Measurements from ENCODE around the gene BRAF.
"Not testable (repeated sequence)": the region's sequence is repeated elsewhere in the genome, so short reads cannot be mapped to it uniquely, and the experiment has no call there.

Gene BRAF

DNA sequence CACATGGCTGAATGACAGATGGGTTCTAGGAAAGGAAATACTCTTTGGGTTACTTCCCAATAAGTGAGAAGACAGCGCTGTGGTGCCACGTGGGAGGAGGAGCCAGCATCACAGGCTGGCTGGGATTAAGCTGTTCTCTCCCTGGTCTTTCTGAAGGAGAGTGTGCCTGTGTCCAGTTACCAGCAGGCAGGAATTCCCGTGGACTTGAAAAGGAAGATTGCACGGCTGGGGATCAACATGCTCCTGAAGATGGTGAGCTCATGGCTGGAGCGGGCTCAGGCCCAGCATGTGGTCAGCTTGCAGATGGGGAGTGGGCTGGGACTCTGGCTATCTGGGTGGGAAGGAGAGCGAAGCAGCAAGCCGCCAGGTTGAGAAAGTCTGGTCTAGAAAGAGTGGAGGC is 243.8 kb downstream of the BRAF start:
- DNase-seq (ENCODE audit: low read depth in 2 of 2), result no peak

GRCh38 chr7:140679186-140679585 is 245.5 kb downstream of the BRAF start:
- DNase-seq (ENCODE audit: low read depth in 2 of 2), result no peak

DNA sequence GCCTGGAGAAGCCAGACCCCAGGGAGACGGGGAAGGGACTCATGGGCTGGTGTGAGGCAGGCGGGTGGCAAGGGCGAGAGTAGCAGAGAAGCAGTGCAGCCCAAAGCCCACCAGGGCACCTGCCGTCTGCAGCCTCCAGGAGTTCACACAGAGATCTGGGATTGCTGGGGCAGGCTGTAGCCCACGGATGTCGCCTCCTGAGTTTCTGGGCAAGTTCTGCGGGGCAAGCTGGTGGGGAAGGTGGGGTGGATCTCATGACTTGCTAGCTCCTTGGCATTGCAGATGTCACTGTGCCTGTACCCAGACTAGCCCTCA is 246.0 kb downstream of the BRAF start:
- DNase-seq (ENCODE audit: low read depth in 2 of 2), result no peak

- no peak for DNase-seq (ENCODE audit: low read depth in 2 of 2)
These were observed 246.5 kb downstream of the BRAF start for GRCh38 chr7:140678081-140678815.

DNA sequence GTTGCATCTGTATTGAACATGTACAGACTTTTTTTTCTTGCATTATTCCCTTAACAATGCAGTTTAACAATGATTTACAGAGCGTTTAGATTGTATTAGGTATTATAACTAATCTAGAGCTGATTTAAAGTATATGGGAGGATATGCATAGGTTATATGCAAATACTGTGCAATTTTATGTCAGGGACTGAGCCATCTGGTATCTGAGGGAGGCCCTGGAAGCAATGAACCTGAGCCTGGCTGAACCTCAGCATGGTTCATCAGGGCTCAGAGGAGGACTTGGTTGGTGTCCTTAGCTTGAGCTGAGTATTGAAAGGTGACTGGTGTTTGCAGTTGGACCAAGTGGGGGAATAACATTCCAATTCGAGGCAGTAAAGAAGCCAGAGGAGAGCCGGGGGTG is 247.2 kb downstream of the BRAF start:
- DNase-seq (ENCODE audit: low read depth in 2 of 2), result no peak

- not testable (repeated sequence) for DNase-seq (ENCODE audit: low read depth in 2 of 2)
These were observed 247.8 kb downstream of the BRAF start for GRCh38 chr7:140676956-140677355.

DNA sequence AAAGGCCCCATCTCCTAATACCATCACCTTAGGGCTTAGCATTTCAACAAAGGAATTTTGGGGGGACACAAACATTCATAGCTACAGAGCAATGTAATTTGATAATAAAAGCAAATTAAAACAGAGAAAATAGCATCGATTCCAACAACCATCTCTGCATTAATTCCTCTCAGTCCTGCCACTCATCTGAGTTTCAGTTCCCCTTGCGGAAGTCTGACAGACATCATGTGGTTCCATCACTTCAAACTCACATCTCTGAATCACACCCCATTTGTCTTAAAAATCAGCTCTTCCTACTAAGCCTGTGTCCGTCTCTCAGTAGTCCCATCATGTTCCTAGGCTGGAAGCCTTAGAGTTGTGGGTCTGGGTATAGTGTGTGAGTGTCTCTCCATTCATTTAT is 248.4 kb downstream of the BRAF start:
- no peak for DNase-seq (ENCODE audit: low read depth in 2 of 2)

GRCh38 chr7:140675726-140676125 is 249.0 kb downstream of the BRAF start:
- no peak for DNase-seq (ENCODE audit: low read depth in 2 of 2)

DNA sequence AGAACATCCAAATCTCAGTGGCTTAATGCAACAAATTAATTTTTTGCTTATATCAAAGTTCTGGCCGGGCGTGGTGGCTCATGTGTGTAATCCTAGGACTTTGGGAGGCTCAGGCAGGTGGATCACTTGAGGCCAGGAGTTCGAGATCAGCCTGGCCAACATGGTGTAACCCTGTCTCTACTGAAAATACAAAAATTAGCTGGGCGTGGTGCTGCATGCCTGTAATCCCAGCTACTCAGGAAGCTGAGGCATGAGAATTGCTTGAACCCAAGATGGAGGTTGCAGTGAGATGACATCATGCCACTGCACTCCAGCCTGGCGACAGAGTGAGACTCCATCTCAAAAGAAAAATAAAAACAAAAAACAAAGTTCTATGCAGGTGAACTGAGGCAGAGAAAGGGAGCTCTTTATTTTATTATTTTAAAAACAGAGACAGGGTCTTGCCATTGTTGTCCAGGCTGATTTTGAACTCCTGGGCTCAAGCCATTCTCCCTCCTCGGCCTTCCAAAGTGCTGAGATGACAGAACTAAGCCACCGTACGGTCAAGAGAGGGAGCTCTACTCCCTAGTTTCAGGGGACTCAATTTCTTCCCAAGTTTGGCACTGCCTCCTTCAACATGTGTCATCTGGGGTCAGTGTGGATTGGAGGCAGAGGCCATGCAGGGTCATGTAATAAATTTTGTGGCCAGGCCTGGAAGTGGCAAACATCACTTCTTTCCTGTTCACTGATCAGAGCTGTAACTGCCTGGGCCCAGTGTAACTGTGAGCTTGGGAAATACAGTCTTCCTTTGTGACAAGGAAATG is 249.6 kb downstream of the BRAF start:
- DNase-seq (ENCODE audit: low read depth in 2 of 2), result no peak

DNA sequence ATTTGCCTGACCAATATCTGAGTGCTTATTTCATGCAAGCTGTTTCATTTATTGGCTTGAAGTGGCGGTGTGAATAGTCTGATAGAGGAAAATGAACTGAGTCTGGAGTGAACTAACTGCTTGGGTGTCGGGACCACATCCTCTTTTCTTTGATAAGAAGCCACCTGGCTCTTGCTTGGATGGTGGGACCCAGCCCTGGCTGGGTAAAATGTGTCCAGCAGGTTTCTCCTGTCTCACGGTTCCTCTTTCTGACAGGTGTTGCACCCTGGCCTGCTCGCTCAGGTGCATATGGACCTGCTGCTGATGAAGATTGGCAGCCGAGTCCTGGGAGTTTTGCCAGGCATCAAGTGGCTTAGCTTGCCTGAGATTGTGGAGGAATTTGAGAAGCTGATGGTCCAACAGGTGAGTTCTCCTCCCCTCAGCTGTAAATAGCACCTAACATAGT is 250.4 kb downstream of the BRAF start:
- no peak for DNase-seq (ENCODE audit: low read depth in 2 of 2)

- no peak for DNase-seq (ENCODE audit: low read depth in 2 of 2)
These were observed 251.0 kb downstream of the BRAF start for GRCh38 chr7:140673774-140674155.

DNA sequence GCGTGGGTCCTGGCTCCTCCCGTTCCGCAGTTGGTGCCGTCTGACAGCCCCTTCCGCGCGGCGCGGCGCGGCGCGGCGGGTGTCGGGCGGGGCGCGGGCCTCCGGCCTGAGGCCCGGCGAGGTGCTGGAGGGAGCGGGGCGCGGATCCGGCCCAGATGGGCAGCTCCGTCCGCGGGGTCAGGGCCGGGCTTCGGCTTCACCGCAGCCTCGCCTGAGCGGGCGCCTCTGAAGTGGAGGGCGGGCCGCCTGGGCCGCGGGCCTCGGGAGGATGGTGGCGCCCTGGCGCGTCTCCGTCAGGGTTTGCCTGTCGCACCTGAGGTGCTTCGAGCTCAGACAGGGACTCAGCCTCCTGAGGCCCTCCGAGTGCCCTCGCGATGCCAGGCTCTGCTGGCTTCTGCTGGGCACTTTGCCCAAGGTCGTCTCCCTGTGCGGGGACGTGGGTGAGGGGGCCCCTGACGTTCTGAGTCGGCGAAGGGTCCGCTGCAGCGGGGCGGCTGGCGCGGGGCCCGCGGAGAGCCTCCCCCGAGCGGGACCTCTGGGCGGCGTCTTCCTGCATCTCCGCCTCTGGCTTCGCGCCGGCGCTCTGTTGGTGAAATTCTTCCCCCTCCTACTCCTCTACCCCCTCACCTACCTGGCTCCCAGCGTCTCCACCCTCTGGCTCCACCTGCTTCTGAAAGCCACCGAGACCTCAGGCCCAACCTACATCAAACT is 251.5 kb downstream of the BRAF start:
- peak; percentile 23 to 40 for DNase-seq (ENCODE audit: low read depth in 2 of 2)

- DNase-seq (ENCODE audit: low read depth in 2 of 2), result peak; percentile 32 to 54
These were observed 252.2 kb downstream of the BRAF start, which contains the start of gene ADCK2 for GRCh38 chr7:140672382-140673062. Gene ADCK2, plus strand, starts transcription at chr7:140672945. Its CDS starts 386 bp downstream, at chr7:140673331.

DNA sequence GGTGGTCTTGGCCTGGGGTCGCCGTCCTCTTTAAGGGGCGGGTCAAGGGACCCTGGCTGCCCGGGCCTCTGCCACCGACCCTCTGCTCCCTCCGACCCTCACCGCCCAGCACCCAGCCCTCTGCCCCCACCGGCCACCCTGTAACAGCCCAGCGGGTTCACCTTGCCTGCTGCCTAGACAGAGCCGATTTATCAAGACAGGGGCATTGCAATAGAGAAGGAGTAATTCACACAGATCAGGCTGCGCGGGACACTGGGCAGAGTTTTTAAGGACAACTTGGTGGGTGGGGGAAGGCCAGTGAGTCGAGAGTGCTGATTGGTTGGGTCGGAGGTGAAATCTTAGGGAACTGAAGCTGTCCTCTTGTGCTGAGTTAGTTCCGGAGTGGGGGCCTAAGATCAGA is 252.8 kb downstream of the BRAF start:
- no peak for DNase-seq (ENCODE audit: low read depth in 2 of 2)

- no peak for DNase-seq (ENCODE audit: low read depth in 2 of 2)
These were observed 254.3 kb downstream of the BRAF start for GRCh38 chr7:140670343-140670935.

DNA sequence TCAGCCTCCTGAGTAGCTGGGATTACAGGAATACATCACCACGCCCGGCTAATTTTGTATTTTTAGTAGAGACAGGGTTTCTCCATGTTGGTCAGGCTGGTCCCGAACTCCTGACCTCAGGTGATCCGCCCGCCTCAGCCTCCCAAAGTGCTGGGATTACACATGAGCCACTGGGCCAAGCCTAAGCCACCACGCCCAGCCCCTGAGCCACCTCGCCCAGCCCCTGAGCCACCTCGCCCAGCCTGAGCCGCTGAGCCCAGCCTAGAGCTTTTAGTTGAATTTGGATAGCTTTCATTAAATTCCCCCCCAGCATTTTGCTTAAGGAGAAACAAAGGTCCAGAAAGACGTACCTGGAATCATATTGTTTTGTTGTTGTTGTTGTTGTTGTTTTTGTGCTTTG is 254.9 kb downstream of the BRAF start:
- not testable (repeated sequence) for DNase-seq (ENCODE audit: low read depth in 2 of 2)

GRCh38 chr7:140669352-140669751 is 255.4 kb downstream of the BRAF start:
- DNase-seq (ENCODE audit: low read depth in 2 of 2), result no peak

All from stimulated activated CD4-positive, alpha-beta T cell treated with anti-CD3 and anti-CD28 coated beads, Interleukin-12 subunit alpha, Interleukin-12 subunit beta, amount 100 ng/mL, for 24 hours (primary cell).